Stimulated activated naive CD4-positive, alpha-beta T cell treated with Interleukin-2 at 50 U/mL for 16 hours (primary cell): ENCODE data around the gene DOK4.
"Not testable (repeated sequence)": the region's sequence is repeated elsewhere in the genome, so short reads cannot be mapped to it uniquely, and the experiment has no call there.

ENCODE experiments used
- DNase-seq: peaks from one replicate; lab custom pipeline; 2025; lab: John Stamatoyannopoulos, UW

The DOK4 gene

DNA sequence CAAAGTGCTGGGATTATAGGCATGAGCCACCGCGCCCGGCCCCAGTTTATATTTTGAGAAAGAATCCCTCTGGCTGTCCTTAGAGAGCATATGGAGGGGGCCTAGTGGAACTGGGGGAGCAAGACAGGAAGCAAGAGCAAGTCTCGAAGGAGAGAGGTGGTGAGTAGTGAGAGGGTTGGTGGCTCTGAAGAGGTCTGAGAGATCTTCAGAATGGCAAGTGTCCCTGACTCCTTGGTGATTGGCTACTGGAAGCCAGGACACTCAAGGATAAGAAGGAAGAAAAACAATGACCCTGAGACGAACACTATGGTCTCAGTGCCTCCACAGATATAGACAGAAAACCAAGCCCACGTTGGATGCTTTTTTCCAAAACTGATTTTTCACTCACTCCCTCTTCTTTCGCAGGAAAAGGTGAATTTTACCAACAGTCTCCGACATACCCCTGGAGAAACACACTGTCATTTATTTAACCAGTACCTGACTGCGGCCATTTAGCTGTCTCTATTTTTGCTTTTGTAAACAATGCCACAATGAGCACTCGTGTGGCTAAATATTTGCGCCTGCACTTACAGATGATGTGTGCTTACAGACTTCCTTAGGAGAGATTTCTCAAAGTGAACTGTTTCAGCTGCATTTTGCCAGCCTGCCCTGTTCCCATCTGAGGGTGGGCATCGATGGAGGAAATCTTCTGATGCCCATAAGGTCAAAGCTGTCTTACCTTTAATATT is 15.9 kb upstream of the DOK4 start:
- DNase-seq, result no peak

DNA sequence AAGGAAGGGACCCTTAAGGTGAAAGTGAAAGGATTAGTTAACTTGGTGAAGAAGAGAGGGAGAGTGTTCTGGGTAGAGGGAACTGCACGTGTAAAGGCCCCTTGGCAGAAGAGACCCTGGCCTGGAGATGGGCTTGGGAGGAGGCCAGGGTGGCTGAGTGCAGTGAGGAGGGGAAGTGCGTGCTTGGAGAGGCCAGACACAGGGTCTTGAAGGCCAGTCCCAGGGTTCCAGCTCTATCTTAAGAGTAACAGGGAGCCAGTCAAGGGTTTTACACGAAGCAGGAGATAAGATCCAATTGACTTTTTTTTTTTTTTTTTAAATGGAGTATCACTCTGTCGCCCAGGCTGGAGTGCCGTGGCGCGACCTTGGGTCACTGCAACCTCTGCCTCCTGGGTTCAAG is 15.2 kb upstream of the DOK4 start:
- no peak for DNase-seq

DNA sequence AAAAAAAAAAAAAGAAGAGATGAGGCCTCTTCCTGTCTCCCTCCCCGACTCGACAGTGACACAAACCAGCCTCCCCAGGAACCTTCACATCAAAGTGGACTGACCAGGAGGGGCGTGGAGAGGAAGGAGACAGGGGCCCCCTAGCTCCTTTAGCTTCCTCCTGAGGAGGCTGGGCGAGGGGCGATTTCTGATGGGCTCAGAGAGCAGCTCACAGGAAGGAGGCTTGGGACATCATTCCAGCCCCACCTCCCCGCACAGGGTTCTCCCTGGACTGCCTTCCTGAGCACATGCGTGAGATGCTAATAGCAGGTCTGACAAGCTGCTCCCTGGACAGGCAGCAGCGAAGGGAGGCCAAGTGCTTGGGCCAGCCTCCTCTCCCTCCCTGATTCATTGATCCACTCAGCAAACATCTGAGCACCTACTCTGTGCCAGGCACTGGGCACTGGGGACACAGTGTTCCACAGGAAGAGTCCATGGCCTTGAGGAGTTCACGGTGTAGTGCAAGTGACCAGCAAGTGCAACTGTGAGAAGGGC is 14.4 kb upstream of the DOK4 start:
- DNase-seq, result no peak

DNA sequence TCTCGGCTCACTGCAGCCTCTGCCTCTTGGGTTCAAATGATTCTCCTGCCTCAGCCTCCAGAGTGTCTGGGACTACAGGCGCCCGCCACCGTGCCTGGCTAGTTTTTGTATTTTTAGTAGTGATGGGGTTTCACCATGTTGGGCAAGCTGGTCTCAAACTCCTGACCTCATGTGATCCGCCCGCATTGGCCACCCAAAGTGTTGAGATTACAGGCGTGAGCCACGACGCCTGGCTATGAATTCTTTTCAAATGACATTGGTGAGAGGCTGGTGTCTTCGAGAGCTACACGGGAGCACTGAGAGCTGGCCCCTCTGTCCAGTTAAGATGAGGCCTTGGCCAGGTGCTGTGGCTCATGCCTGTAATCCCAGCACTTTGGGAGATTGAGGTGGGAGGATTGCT is 13.6 kb upstream of the DOK4 start:
- not testable (repeated sequence) for DNase-seq

DNA sequence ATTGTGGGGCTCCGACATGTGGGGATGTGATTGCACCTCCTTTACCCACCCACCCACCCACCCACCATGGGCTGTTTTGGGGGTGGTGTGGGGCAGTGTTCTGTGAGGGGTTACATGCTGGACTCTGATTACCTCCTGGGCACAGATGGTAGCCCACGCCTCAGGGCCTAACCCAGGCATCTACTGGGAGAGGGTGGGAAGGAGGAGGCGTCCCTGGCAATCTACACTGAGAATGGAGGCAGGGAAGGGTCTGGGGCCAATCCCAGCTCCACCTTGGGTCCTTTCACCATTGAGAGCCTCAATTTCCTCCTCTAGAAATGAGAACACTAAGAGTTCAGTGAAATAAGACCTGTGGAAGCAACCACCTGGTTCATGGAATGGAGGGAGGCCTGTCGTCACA is 11.7 kb upstream of the DOK4 start:
- DNase-seq, result no peak

DNA sequence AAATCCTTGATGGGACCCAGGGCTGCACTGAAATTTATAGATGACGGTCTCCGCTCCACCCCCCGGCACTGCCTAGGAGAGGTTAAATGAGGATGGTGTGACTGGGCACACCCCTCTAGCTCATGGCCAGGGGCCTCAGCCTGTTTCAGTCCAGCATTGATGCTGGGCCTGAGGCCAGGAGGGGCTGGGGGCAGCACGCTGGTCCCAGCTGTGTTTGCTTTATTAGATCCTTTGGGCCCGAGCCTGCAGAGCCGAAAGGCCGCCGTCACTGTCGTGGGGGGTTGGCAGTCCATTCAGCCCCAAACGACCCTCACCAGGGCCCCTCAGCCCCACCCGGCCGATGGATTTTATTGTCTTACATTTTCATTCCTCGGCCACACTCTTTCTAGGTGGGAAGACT is 10.8 kb upstream of the DOK4 start:
- no peak for DNase-seq

DNA sequence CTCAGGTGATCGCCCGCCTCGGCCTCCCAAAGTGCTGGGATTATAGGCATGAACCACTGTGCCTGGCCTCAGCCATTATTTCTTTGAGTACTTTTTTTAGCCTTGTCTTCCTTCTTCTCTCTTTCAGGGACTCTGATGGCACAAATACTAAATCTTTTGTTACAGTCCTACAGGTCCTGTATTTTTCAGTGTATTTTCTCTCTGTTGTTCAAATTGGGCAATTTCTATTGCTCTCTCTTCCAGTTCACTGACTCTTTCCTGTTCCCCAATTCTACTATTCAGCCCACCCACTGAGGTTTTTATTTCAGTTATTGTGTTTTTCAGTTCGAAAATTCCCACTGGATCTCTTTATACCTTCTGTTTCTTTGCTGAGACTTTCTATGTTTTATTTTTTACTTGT is 7.5 kb upstream of the DOK4 start:
- DNase-seq, result no peak

DNA sequence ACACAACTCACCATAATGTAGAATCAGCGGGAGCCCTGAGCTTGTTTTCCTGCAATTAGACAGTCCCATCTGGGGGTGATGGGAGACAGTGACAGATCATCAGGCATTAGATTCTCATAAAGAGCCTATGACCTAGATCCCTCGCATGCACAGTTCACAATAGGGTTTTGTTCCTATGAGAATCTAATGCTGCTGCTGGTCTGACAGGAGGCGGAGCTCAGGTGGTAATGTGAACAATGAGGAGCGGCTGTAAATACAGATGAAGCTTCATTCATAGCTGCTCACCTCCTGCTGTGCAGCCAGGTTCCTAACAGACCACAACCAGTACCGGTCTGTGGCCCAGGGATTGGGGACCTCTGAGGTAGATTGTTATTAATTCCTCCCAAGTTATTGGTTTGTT is 2.9 kb upstream of the DOK4 start:
- DNase-seq, result no peak

DNA sequence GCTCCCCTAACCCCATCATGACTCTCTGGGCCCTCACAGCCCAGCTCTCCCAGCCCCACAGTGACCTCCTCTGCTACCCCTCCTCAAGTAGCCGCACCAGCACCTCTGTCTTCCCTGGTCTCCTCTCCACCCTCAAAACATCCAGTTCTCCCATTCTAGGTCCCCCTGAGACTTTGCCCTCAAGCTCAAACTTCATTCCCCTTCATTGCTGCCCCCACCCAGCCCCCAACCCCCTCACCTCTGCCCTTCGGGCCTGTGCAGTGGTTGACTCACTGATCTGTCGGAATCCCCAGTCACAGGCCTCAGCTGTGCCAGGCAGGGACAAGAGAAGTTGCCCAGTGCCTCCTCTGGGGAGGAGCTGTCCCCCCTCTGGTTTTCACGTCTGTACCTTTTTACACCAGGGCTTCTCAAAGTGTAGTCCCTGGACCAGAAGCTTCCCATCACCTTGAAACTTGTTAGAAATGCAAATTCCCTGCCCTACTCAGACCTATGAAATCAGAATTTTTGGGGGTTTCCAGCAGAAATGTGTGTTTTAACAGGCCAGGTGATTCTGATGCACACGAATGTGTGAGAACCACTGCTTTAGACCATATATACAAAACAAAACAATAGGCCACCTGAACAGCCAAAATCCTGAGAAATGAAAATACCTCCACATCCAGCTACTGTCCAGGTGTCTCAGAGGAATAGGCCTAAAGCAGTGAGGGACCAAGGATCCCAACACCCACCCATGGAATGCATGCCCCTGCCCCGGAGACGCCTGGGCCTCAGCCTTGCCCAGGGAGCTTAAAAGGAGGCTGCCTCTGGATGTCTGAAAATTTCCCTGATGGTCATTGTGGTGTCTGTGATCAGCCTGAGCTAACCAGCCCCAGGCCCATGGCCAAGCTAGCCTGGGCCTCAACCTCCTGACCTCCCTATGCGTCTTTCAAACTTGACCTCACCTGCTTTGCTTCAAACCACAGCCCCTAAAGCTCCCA is 853 bp upstream of the DOK4 start:
- no peak for DNase-seq

DNA sequence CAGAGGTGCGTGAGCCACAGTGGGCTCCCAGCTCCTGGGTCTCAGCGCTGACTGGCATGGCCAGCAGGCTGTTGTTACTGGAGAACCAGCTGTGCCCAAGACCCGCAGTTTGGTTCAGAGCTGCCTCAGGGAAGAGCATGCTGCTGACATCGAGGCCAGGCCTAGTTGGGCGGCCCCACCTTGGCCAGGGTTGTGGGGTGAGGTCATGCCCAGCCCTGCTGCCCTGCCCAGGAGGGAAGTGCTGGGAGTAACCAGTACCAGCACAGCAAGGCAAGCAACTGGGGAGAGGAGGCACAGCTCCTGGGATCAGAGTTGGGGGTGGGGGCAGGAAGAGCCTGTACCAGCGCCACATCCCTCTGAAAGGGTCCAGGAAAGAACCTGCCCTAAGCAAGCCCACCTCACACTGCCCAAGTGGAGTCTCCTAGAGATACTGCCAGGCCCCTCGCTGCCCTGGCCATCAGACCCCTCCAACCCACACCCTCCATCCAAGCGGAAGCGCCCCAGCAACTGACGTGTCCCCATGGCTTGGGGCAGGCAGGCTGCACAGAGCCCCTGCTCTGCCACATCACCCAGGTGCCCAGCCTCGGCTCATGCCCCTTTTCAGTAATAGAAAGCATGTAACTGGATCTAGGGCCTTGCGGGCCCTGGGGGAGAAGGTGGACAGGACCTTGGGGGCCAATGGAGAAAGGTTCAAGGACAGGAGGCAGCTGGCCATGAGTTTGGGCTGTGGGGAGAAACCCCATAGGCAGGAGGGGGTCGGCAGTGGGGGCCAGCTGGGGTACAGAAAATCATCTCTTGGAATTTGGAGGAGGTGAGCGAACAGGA is 990 bp downstream of the DOK4 start:
- no peak for DNase-seq

DNA sequence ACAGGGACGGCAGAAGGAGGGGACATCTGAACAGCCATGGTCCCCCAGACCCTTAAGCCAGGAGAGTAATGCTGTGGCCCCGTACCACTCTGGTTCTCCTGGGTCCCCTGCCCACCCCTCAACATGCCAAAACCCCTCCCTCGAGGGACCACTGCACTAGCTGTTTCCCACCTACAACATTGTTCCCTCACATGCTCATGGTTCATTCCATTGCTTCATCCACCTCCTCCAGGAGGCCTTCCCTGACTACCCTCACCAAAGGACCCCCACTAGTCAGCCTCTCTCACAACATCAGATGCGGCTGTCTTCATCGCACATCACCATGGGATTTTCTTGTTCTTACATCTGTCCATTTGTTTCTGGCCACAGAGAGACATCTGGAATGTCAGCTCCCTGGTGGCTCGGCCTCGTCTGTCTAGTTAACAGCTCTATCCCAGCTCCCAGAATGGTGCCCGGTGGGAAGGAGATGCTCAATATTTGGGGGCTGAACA is 1.7 kb downstream of the DOK4 start:
- no peak for DNase-seq

DNA sequence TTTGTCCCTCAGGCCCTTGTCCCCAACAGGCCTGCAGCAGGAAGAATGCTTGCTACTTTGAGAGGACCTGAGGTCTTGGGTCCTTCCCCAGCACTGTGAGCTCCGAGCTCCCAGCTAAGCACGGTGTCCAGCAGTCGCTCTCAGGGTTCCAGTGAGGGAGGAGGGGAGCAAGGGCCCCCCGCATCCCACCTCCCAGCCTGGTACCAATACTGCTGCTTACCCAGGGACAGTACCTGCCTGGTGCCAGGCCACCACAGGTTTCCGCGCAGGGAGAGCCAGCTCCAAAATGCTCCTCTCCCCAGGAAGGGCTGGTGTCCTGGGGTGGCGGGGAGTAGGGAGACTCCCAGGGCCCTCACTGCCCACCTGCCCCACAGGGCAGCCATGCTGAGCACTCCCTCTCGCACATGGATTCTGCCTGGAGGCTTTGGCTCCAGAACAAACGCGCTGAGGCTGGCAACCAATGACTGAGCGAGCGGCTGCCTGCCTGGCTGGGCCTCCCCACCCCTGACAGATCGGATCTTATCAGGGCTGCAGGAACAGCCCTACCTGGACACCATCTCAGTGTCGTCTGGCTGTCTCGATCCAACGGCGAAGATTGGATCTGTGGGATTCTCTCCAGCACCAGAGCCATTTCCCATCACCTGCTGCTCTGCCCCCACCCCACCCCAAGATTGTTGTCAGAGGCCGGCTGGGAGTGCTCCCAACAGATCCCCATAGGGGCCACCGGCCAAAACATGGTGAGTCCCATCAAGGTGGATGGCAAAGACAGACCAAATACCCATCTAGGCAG is 2.4 kb downstream of the DOK4 start:
- DNase-seq, result no peak

DNA sequence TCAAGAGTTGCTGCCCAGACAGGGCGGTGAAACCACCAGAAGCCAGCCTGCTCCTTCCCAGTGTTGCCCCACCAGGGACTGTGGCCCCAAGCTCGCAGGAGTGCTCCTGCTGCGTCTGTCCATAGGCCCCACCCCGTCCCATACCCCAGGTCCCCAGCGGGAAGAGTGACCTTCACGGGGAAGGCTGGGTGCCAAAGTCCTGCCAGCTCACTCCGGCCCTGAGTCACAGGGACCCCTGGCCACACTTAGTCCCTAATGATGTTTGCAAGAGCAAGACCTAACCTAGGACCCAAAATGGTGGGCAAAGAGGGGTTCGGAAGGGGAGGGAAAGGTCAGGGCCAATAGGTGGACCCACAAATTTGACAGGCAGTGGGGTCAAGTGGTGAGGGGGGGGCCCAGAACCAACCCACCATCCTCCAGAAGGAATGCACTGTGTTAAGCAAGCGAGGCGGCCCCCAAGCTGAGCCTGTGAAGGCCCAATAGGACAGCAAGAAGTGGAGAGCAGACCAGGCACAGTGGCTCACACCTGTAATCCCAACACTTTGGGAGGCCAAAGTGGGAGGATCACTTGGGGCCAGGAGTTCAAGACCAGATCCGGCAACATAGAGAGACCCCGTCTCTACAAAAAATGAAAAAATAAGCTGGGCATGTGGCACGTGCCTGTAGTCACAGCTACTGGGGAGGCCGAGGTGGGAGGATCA is 3.3 kb downstream of the DOK4 start:
- DNase-seq, result no peak

DNA sequence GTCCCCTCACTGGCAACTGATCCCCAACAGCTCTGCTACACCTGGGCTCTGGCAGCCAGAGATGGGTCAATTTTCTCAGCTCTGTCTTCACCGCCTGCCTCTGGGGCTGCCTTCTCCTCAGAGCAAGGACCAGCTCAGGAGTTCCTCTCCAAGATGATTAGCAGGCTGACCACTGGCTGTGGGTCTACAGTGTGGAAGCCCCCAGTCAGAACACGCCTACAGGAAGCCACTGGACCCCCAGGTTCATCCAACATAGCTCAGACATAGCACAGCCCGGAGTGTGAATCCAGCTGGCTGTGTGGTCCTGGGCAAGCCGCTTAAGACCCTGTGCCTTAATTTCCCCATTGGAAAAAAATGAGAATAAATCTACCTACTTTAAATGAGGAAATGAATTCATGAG is 4.9 kb downstream of the DOK4 start:
- no peak for DNase-seq

DNA sequence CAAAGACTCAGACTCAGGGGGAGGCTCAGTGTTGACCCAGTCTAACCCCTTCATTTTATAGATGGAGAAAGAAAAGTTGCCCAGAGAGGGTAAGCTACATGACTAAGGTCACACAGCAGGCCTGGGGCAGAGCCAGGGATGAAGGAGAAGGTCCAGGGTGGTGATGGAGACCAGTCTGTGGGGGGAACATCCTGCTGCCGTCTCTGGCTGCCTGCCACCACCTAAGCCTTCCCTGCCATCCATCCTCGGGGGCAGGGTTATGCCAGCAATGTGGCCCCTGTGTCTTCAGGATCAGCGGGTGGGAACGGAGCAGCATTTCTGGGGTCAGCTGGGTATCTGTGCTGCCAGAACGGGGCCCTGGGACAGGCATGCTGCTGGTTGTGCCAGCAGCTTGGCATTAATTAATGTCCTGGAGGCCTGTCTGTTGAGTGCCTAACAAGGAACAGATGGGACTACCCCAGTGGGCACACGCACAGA is 5.5 kb downstream of the DOK4 start:
- DNase-seq, result no peak

DNA sequence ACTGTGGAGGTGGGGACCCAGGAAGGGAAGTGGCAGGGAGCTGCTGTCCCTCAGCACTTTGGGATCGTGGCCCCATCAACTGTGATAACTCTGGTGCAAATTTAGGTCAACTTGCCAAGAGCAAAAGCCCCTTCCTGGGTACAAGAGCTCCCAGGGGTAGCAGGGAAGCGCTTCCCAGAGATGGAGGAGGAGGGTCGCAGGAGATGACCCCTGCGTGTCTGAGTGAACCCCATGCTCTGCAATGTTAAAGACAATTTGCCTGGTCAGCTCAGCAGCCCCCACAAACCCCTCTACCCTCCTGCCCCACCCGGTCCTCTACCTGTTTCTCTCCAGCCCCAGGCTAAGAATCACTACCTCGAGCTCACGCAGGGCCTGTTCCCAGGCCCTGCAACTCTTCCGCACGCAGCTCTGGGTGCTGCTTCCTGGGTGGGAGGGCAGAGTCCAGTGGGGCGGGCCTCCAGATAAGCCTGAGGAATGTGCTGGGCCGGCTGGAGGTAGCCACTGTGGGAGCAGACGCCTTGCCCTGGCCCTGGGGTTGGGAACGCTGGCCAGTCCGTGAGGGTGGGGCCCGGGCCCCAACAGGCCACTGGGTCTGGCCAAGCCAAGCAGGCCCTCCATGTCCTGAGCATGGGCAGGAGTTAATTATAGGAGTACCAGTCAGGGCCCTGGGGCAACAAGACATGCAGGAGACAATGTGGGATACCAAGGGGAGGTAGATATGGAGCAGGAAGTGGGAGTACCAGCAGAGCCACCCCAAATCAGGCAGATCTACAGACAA is 6.1 kb downstream of the DOK4 start:
- DNase-seq, result no peak

DNA sequence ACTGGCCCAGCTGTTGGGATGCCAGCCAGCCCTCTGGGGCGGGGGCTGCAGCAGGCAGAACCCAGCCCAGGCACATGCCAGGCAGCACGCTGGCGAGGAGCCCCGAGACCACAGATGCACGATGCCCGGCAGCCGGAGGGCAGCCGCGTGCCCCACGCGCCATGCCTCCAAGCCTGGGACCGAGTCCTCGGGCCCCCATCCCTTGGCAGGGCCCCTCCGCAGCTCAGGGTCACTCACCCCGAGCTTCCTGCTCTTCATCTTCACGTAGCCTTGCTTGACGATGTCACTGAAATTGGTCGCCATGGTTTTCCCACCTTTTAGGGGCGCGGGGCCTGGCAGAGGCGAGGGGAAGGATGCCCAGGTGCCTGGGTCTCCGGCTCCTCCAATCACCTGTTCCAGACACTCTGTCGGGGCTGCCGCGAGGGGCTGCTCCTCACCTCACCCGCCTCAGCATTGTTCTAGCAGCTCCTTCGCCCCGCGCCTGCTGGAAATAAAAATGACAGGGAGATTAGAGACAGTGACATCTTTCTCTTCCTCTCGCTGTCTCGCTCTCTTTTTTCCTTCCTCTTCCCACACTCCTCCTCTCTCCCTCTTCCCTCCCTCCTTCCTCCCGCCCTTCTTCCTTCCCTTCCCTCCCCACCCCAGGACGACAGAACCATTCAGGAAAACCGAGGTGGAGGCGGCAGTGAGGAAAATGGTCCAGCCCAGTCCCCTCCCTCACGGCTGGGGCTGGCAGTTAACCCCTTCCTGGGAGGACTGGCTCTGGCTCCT is 6.9 kb downstream of the DOK4 start:
- no peak for DNase-seq

DNA sequence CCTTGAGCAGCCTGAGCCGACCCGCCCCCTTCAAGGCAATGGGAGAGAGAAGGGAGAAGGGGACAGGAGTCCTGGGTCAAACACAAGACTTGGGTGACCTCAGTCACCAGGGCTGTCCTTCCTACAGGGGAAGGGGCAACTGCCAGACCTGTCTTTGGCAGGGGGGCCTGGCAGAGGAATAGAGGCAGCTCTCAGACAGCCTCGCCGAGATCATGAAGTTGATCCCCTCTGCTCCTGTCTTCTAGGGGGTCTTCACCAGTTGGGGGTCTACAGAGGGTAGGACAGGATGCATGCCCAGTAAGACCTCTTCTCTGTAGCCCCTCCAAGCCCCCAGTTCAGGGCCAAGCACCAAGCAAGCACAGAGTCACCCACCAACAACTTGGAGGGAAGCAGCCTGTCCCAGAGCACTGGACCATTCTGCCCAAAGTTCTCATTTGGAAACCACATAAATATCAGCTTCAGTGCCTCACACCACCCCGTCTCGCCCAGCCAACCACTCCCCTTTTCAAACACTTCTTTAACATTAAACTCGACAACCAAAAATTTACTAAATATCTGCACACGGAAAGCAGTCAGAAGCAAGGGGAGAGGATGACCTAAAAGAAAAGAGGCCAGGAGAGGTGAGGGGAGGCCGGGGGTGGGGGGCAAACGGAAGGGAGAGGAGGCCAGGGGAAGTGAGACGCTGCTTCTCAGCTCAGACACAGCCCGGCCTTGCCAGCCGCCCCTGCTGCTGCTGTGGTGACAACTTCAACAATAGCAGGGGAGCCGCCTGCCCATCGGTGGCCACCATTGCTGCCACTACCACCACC is 7.7 kb downstream of the DOK4 start:
- no peak for DNase-seq
